ENCODE data around the gene PLEKHA7.
"Not testable (repeated sequence)": the region's sequence is repeated elsewhere in the genome, so short reads cannot be mapped to it uniquely, and the experiment has no call there.

The PLEKHA7 gene

DNA sequence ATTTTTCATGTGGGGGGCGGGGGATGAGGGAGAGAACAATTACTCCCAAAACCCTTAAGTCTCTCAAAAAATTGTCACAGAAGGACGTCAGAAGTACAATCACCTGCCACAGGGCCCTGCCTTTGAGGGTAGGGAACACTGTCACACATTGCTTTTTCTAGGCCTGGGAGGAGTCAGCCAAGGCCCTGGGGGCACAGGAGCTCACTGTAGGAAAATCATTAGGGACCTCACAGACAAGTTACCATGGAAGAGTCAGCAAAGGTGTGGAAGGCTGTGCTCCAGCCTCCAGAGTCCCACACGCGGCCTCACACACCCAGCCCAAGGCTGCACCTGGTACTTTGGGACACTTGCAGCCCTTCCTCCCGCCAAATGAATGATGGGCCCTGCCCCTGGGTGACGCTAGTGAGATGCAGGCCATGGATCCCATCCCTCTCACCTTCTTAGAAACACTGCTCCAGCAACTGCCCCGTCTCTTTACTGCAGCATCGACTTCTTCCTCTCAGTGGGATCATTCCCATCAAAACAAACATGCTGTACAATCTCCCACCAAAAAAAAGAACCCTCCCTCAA is 3.3 kb downstream of the PLEKHA7 start:
- no peak for DNase-seq

DNA sequence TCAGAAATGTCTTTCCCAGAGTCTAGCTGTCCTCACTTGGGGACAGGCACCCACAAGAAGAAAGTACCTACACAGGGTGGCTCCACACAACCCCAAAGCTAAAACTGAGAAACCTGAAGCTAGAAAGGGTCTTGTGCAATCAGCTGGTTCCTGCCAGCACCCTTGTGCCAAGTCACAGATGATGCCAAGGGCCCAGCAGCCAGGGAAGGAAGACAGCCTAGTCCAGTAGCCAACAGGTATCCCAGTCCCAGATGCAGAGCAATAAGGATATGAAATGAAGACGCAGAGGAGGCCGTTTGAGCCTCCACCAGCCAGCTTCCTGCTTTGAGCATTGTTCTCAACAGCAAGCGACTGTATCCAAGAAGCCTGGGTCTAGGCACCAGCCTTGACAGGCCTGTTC is 6.1 kb downstream of the PLEKHA7 start:
- no peak for DNase-seq

DNA sequence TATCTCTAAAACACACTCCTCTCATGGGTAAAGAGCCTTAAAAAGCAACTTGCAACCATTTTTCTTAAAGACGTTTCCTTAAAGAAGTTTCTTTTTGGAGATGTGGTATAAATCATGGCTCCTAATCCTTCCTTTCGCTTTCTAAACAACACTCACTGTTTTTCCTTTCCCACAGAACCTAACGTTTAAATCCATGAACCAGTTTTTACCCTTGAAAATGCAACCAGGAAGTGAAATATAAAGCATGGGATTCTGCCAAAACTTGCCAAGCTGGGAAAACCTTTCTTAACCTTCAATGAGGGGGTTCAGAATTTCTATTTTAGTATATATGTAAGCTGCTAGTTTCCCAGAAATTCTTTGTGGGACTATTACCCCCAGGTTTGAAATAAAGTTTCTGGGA is 8.6 kb downstream of the PLEKHA7 start:
- DNase-seq = no peak

DNA sequence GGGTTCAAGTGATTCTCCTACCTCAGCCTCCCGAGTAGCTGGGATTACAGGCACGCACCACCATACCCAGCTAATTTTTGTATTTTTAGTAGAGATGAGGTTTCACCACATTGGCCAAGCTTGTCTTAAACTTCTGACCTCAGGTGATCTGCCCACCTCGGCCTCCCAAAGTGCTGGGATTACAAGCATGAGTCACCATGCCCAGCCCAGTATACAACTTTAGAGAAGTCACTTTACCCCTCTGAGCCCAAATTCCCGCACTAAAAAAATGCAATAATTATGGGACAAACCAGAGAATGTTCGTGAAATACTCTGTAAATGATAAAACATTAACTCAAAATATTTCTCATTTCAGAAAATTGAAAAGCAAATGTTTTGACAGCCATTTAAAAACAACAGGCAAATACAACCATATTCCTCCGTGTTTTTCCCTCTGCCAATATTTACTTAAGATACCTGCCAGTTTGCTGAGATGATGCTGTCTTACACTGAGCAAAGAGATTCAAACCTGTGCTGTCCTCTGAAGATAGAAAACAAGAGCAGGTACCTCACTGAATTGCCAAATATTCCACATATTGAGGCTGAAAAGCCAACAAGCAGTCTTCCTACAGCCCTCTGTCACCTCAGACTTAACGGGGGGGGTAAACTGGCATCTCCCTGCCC is 9.6 kb downstream of the PLEKHA7 start:
- DNase-seq = no peak

DNA sequence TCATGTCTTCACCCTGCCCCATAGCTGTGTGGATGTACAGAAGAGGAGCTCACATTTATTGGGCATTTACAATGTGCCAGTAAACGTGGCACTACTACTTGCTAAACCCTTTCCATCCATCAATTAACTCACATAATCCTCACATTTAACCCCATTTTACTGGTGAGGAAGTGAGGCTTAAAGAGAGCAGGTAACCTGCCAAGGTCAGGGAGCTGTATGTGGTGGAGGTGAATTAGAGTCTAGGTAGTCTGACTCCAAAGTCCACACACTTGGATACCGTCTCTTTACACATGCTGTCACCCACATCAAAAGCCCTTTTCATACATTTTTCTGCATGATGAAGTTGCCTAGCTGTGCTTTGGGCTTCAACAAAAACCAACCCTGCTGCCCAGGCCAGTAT is 10.8 kb downstream of the PLEKHA7 start:
- no peak for DNase-seq

DNA sequence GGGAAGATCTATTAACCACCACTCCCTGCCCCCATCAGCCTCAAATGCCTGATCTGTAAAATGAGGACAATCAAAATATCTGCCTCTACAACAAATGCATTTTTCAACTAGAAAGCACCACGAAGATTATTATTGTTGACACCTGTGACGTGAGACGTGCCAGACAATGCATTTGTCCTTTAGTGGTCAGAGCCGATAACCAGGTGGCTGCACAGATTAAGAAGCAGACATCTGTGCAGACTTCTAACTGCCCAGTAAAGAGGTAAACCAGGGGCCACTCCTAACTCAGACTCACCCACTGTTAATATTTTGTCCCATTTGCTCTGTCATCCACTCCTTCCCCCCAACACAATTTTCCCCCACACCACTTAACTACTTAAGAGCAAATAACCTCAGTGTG is 11.7 kb downstream of the PLEKHA7 start:
- no peak for DNase-seq

DNA sequence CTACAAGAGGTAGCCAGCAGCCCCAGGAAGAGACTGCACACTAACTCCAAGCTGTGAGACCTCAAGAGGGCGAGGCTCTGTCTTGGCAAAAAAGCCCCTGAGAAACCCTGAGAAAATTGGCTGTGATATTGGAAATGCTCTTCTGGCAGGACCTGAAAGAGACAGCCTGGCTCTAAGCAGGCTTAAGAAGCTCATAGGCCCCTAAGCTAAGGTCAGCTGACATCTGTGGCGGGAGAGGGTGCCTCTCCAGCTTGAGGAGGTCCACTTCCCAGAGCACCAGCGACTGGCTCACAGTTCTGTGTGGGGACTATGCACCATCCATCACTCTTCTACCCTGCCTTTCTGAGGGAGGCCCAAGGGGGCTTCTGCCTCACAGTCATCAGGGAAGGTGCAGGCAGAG is 12.4 kb downstream of the PLEKHA7 start:
- DNase-seq = no peak

DNA sequence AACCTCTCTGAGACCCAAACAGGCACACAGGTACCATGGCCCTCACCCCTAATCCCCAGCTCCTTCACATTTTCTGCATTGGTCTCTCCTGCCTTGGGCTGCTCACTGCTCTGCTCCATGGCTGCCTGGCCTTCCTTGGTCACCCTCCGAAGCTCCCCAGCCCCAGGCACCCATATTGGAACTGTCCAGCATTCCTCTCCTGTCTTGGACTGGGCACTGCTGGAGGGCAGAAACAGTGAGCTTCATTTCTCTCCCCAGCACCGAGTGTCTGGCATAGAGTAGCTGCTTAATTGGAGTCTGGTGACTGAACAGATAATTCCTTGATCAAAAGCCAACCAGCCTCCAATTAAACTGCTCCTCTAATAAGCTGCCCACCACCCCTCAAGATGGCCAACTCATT is 13.2 kb downstream of the PLEKHA7 start:
- DNase-seq = no peak

DNA sequence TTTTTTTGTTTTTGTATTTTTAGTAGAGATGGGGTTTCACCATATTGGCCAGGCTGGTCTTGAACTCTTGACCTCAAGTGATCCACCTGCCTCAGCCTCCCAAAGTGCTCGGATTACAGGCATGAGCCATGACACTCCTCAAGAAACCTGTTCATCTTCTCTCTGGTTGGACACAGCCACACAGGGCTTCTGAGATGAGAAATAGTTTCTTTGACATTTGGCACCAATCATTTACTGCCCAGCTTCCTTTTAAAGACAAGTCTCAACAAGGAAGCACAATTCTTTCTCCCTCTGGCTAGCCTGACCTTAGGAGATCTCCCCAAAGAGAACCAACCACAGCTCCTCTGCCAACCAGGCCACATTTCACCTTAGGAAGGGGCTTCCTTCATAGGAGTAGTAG is 14.0 kb downstream of the PLEKHA7 start:
- DNase-seq = not testable (repeated sequence)

DNA sequence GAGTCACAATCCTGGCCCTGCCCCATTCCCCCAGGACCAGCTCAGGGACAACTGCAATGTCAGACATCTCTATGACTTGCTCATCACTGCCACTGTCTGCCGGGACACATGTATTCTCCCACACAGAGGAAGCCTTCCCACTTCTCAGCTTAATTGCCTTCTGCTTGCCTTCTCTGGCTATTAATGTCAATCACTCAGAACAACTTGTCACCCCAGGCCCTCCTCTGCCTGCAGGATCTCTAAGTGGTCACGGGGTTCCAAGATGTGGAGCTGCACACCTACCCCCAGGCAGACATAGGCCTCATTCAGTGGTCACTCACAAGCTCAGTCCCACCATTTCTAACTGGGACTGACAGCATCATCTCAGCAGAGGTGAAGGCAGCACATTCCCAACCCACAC is 15.1 kb downstream of the PLEKHA7 start:
- no peak for DNase-seq

DNA sequence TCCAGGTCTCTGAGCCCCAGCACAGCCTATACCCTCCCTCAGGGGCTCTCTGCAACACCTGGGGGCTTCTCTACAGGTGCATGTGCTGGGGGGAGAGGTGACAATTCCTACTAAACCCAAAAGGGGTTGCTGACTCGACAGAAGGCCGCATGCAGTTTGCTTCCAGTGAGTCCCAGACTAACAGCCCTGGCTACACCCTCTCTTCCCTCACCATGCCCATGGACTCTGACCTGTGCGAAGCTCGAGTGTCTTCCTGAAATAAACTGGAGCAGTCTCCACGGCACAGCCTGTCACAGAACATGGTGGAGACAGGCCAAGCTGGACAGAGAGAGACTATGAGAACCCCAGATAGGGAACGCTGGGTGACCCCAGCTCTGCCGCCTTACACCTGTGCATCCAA is 16.6 kb downstream of the PLEKHA7 start:
- DNase-seq = no peak

DNA sequence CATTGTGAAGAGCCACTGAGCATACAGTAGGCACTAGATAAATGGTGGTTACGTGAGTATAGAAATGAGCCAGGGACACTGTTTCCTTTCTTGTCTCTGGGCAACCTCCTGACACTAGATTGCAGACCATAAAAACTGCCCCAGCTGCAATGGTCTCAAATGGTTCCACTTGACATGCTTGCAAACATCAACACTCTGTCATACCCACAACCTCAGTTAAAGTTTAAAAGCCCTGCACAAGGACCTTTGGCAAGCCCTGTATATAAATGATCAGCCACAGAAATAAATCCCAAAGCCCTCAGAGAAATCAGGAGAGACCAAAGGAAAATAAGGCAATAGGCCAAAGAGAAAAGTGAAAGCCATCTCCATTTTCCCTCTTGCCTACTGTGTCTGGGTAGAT is 20.7 kb downstream of the PLEKHA7 start:
- DNase-seq = no peak

DNA sequence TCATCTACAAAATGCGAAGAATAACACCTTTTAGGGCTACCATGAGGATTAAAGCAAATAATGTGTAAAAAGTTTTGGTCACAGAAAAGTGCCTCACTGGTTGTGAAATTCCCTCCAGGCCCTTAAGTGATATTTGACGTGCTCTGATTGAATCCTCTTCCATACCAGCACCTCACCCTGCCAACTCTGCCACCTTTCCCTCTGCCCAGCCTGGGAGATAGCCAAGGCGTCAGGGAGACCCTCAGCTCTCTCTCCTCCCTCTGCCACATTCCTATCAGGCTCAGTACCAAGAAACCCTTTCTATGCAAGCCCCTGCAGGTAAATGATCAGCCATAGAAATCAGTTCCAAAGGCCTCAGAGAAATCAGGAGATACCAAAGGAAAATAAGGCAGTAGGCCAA is 21.4 kb downstream of the PLEKHA7 start:
- no peak for DNase-seq

DNA sequence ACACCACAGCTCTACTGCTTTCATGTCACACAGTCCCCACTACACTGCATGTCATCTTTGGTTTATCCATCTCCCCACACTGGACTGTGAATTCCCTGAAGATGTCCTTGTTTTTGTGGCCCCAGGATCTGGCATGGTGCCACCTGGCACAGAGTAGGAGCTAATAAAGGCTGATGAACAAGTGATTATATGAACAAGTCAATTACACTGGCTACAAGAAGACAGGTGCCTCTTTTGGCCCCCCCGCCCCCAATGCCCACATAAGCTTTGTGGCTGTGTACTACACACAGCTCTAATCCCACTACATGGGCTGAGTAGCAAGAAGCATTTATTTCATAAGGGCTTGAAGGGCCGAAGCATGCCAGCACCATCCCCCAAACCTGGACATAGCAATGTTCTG is 24.7 kb downstream of the PLEKHA7 start:
- DNase-seq = no peak

DNA sequence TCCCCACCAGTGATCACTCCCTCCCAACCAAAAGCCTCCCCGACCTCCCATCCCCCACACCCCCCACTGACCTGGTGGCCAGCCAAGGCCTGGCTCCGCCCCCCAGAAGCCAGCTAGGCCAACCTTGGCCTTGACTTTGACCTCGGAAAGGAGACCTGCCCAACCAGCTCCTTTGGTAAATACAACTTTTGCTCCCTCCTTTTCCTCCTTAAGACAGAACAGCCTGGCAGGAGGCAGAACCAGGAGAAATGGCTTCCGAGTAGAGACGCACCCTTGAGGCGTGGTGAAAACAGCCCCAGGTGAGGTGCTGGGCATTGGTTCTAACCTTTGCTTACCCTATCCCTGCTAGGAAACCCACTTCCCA is 27.0 kb downstream of the PLEKHA7 start:
- no peak for DNase-seq

DNA sequence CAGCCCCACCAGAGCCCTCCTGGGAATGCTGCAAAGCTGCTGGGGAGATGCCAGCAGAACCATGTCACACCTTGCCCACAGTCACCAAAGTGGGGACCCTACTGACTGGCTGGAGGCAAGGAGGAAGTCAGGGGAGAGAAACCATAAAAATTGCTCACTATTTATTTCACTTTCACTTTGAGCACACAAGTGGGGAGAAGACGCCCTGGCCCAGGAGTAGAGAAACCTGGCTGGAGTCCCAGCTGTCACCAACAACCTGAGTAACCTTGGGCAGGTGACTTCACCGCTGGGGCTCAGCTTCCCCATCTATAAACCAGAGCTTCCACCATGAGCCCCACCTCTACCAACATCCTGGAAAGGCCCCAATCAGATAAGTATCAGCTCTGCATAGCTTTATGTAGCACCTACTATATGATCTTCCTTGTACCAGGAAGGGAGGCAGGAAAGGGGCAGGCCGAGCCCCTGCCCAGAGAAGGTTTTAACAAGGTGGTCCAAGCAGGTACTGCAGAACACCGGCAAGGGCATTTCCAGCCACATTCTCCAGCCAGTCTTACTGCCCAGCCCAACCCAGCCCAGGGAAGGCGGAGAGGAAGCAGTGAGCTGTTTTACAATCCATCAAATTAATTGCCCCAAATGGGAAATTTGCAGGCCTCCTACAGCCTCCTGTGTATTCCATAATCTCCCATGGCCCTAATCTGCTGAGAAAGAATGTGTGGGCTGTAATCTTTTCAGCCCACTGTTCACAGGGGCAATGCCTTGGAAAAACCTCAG is 27.6 kb downstream of the PLEKHA7 start:
- DNase-seq = no peak

DNA sequence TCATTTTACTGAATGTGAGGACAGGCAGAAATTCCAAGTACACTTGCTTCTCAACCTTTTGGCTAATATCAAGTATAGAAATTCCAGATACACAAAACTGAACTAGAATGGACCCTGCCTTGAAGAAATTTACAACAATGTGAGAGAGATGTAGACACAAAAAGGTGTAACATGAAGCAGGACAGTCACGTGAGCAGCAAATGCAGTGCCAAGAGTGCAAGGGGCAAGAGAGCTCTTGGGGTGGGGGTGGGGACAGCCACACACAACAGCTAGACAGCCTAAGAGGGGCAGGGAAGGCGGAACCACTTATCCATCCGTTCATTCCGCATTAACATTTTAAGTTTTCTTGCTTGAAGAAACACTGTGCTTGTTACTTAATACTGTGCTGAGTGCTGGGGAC is 28.9 kb downstream of the PLEKHA7 start:
- DNase-seq = no peak

DNA sequence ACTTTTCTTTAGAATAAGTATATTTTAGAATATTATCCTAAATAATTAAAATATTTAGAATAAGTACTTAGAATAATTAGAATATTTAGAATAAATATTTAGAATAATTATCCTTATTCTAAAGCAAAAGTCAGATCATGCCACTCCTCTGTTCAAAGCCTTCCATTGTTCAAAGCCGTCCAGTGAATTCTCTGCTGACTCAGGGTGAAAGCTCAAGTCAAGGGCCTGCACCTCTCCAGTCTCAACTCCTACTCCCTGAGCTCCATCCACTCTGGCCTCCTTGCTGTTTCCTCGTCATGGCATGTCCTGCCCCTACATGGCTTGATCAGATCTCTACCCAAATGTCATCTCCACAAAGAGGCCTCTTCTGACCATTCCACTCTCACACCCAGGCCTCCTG is 30.0 kb downstream of the PLEKHA7 start:
- no peak for DNase-seq

DNA sequence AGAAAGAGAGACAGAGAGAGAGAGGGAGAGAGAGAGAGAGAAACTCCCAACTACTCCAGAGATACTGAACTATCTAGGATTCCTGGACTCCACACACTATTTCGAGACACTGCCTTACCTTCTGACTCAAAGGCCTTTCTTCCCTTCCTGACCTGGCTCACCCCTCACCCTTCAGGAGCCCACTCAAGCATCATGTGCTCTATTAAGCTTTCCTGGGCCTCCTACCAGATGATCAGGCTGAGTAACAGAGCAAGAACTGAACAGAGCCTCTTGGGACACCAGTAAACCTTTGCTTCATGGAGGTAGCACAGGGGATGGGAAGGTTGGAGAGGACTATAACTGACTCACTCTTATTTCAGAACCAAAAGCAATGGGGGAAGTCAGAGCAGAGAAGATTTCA is 31.4 kb downstream of the PLEKHA7 start:
- no peak for DNase-seq

DNA sequence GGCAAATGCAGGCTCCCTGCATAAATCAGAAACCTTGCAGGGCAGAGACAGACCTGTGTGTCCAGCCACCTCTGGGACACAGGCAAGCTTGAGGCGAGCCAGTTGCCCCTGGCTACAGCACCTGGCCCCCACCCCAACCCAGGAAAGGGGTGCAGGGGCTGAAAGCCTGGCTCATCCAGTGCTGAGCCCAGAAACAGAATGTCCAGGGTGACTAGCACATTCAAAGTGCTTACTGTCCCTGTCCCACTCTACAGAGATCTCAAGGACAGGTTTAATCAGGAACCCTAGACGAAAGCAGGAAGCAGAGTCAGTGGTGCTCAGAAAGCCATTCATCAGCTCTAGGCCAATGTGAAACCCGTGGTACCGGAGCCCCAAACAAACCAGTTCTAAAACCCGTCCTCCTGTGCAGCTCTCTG is 31.9 kb downstream of the PLEKHA7 start:
- DNase-seq = no peak

DNA sequence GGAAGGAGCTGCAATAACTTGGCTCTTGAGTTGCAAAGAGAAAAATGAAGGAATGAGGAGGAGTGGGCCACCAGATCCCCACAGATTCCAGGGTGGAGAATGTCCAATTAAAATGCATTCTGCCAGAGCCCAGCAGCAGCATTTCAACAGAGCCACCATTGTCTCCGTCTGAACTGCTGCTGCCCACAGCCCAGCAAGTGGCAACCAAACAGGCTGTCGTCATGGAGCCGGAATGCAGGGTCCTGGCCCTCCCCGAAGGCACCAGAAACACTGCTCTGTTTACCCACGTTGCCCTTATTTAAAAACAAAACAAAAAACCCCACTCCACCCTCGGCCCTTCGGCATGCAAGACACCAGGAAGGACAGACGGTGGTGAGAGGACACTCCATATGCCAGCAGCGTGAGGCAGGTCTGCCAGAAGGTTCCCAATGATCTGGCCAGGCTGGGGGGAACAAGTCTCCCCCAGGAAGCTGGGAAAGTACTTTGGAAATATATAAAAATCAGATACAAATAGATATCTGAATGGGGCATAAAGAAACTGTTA is 32.5 kb downstream of the PLEKHA7 start:
- no peak for DNase-seq

DNA sequence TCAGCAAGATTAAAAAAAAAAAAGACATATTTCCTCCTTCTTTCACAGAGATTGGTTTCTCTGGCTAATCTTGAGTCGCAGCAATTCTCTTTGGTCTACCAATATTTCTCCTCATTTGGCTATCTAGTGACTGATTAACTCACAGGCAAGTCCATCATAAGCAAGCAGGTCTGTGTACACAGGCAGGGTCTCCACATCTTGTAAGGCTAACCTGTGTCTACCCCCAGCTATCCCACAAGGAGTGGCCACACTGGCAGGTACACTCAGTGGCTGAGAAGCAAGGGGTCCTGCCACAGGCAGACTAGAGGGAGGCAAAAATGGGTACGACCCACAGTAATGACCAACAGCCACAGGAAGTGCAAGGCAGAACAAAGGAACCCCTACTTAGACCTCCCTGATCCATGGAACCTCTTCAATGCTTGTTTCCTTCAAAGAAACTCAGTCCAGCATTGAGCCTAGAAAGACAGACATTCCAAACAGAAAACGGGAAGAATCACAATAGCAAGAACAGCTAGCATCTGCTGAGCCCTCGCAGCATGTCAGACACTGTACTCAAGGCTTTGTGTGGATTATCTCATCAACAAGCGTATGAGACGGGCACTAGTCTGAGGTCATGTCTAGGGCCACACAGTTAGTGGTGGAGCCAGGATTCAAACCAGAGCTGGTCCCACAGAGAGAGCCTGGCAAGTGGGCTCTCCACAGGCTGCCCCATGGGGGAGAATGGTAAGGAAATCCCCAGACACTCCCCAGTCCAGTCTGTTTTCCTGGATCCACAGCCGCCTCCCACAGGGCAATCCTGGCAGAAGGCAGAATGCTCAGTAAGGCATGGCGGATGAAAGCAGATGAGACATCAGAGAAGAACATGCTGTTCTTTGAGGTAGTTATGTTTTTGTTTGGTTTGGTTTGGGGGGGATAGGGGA is 34.3 kb downstream of the PLEKHA7 start:
- no peak for DNase-seq

DNA sequence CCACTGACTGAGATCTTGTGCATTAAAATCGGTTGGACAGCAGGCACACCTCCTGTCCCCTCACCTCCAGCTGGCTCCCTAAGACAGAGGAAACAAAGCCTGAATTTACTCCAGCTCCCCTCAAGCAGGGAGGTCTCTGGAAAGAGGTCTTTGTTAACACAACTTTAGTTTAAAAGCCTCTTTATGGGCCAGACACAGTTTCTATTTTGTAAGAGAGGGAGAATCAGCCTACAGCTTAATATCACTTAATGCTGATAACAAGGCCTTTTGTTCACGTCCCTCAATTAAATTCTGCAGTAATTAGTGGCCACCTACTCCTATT is 36.3 kb downstream of the PLEKHA7 start:
- no peak for DNase-seq
